ENCODE measurements around the gene PDIA6.

DNA sequence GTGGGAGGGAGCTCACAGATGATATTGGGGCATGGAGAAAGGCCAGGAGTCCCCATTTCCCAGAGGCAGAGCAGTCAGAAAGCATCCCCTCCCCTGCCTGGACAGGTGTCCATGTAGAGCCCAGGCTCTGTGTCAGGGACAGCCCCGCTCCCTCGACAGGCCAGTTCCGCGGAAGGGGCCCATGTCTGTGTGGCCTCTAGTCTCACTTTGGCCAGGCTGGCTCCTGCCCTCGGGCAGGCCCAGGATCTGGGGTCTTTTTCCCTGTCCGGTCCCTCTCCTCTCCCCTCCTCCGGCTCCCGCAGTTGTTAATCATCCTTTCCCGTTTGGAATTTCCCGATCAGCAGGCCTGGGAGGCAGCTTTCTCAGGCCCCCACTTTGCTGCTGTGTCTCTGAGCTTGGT, 20.4 kb upstream of the PDIA6 start:
- TF ChIP-seq, protein P1, sequence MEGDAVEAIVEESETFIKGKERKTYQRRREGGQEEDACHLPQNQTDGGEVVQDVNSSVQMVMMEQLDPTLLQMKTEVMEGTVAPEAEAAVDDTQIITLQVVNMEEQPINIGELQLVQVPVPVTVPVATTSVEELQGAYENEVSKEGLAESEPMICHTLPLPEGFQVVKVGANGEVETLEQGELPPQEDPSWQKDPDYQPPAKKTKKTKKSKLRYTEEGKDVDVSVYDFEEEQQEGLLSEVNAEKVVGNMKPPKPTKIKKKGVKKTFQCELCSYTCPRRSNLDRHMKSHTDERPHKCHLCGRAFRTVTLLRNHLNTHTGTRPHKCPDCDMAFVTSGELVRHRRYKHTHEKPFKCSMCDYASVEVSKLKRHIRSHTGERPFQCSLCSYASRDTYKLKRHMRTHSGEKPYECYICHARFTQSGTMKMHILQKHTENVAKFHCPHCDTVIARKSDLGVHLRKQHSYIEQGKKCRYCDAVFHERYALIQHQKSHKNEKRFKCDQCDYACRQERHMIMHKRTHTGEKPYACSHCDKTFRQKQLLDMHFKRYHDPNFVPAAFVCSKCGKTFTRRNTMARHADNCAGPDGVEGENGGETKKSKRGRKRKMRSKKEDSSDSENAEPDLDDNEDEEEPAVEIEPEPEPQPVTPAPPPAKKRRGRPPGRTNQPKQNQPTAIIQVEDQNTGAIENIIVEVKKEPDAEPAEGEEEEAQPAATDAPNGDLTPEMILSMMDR (IDR thresholded peaks at IDR 0.05) = no peak
- no peak for TF ChIP-seq POLR2AphosphoS5 (IDR thresholded peaks at IDR 0.05; ENCODE audit: low read depth, low read length)
